HepG2 (cell line): ENCODE results near the gene DMXL1. TPM values are rescaled to one million over a fixed set of nuclear protein-coding genes. Genes with fewer than 3 reads are reported as not detected.

Experiments used
- CREM ChIP-seq, 2 experiments: sonication (generic) in 1 of 2; formaldehyde crosslinking in 1 of 2; IDR thresholded peaks; 2 replicates each; pipeline versions ENCODE4 v1.4.0 to v1.6.1; 2016 to 2020; ENCODE audit warnings: antibody characterized with exemption in 1 of 2, mild to moderate bottlenecking in 1 of 2, missing genetic modification reagents in 1 of 2
- HDAC6 ChIP-seq: fragments of 200-600 bp; sonication (generic); IDR thresholded peaks from 2 replicates; pipeline ENCODE4 v1.7.0; 2017; ENCODE audit warnings: mild to moderate bottlenecking, antibody characterized with exemption, low read length, low read depth
- HINFP ChIP-seq: sonication (generic); formaldehyde crosslinking; IDR thresholded peaks from 2 replicates; pipeline ENCODE4 v1.4.0; 2020; ENCODE audit warnings: low read depth, mild to moderate bottlenecking, missing genetic modification reagents
- ISL2 ChIP-seq: sonication (generic); formaldehyde crosslinking; IDR thresholded peaks from 2 replicates; pipeline ENCODE4 v1.5.0; 2020; ENCODE audit warnings: missing genetic modification reagents
- KDM5B ChIP-seq: sonication (generic); formaldehyde crosslinking; IDR thresholded peaks from 2 replicates; pipeline ENCODE4 v1.4.0; 2020; ENCODE audit warnings: missing genetic modification reagents, mild to moderate bottlenecking, borderline replicate concordance
- NFYB ChIP-seq: sonication (generic); formaldehyde crosslinking; IDR thresholded peaks from 2 replicates; pipeline ENCODE4 v1.4.0; 2020; ENCODE audit warnings: missing genetic modification reagents
- PRMT3 ChIP-seq: sonication (generic); formaldehyde crosslinking; IDR thresholded peaks from 2 replicates; pipeline ENCODE4 v1.8.1; 2022; ENCODE audit warnings: low read depth, mild to moderate bottlenecking, moderate library complexity, missing genetic modification reagents, borderline replicate concordance
- SAP130 ChIP-seq: IDR thresholded peaks from 2 replicates; pipeline ENCODE4 v1.6.1; 2016; ENCODE audit warnings: low read depth
- STAT5B ChIP-seq: sonication (generic); formaldehyde crosslinking; IDR thresholded peaks from 2 replicates; pipeline ENCODE4 v1.4.0; 2020; ENCODE audit warnings: missing genetic modification reagents
- TFE3 ChIP-seq: IDR thresholded peaks from 2 replicates; pipeline ENCODE4 v1.6.1; 2016
- THAP9 ChIP-seq: sonication (generic); formaldehyde crosslinking; IDR thresholded peaks from 2 replicates; pipeline ENCODE4; 2020; ENCODE audit warnings: missing genetic modification reagents, mild to moderate bottlenecking, borderline replicate concordance
- XBP1 ChIP-seq: sonication (generic); formaldehyde crosslinking; IDR thresholded peaks from 2 replicates; pipeline ENCODE4 v1.5.0; 2020; ENCODE audit warnings: missing genetic modification reagents
- ZNF274 ChIP-seq: sonication (generic); formaldehyde crosslinking; IDR thresholded peaks from 2 replicates; pipeline ENCODE4 v1.5.1; 2020; ENCODE audit warnings: mild to moderate bottlenecking, missing genetic modification reagents
- ZNF34 ChIP-seq: sonication (generic); formaldehyde crosslinking; IDR thresholded peaks from 2 replicates; pipeline ENCODE4 v1.4.0; 2020; ENCODE audit warnings: mild to moderate bottlenecking, missing genetic modification reagents, borderline replicate concordance
- ZNF619 ChIP-seq: sonication (generic); formaldehyde crosslinking; IDR thresholded peaks from 2 replicates; pipeline ENCODE4 v1.4.0; 2020; ENCODE audit warnings: mild to moderate bottlenecking, missing genetic modification reagents
- polyA plus RNA-seq, 8 experiments: library from polyadenylated mRNA; depleted of rRNA in 3 of 8; stranded (reverse) in 7 of 8; unstranded in 1 of 8; fragments of >200 nt; fragmentation: Illumina TruSeq in 4 of 8; extraction: Trizol in 4 of 8; gene quantifications; 2 replicates each; pipeline versions ENCODE4 v1.2.1 to v1.2.3, GENCODE V29; 2011 to 2016; ENCODE audit warnings: low read depth in 4 of 8, missing spikeins in 1 of 8, mixed read lengths in 1 of 8; ENCODE audit not compliant: insufficient read depth in 1 of 8
- total RNA-seq, 5 experiments: library from RNA; depleted of rRNA; stranded (reverse); fragments of >200 nt; fragmentation: Illumina TruSeq; extraction: Trizol; gene quantifications; 2 replicates each; pipeline ENCODE4 v1.2.3, GENCODE V29; 2016; ENCODE audit warnings: low read depth in 1 of 5
- TF ChIP-seq, protein P1 (sequence below): sonication (generic); formaldehyde crosslinking; IDR thresholded peaks from 2 replicates; pipeline ENCODE4 v1.4.0; 2020; ENCODE audit warnings: missing genetic modification reagents

Gene DMXL1
- total and polyA plus RNA-seq, 2 of the 13 experiments (the other 11 are each of a cell fraction or from before 2014, with no cell fraction given), result 6.9 to 18.6 TPM

DNA sequence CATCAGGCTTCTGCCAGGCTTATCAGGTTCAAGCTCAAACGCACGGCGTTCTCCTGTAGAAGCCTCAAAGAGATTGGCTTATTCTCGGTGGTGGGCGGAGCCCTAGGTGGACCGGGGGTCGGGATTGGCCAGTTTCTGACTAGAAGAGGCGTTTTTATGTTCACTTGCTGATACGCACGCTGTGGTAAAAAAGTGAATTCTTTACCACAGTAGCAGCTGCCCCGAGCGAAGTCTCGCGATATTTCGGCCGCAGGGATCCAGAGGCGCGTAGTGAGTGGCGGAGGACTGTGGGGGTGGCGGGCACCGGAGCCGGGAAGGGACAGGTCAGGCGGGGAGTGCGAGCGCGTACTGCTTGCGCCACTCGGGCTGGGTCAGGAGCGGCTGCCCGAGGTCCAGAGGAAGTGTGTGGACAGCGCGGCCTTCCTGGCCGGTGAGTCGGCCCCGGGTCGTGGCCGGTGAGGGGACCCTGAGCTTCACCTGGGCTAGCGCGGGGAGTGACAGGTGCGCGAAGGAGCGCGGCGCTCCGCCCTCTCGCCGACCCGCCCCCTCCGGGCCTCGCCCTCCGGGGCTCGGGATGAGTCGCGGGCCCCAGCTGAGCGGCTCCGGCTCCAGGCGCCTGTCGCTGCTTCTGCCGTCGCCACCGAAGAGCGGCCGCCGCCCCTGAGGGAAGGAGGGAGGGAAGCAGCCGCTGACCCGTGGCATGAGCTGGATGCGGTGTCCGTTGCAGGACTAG, at the start of gene DMXL1 (continued):
- TF ChIP-seq ZNF34 (0 out of 2 replicates have a peak, but pooled peaks have one; percentile 39), ZNF619 (CRISPR knock-in tag) (no peak), CREM (IDR thresholded peaks at IDR 0.05) (peak; percentile 87), CREM (CRISPR knock-in tag; IDR thresholded peaks at IDR 0.05) (no peak), HINFP (CRISPR knock-in tag) (no peak), STAT5B (CRISPR knock-in tag) (no peak), KDM5B (CRISPR knock-in tag) (peak; percentile 84), ISL2 (CRISPR knock-in tag) (peak; percentile 52), XBP1 (no peak), NFYB (CRISPR knock-in tag) (peak; percentile 91), HDAC6 (no peak), PRMT3 (0 out of 2 replicates have a peak, but pooled peaks have one; percentile 56), THAP9 (peak; percentile 72; the same call in 1 of the 2 replicates), SAP130 (peak; percentile 66), ZNF274 (CRISPR knock-in tag) (peak; percentile 75), TFE3 (CRISPR knock-in tag) (no peak)
- TF ChIP-seq, protein P1, sequence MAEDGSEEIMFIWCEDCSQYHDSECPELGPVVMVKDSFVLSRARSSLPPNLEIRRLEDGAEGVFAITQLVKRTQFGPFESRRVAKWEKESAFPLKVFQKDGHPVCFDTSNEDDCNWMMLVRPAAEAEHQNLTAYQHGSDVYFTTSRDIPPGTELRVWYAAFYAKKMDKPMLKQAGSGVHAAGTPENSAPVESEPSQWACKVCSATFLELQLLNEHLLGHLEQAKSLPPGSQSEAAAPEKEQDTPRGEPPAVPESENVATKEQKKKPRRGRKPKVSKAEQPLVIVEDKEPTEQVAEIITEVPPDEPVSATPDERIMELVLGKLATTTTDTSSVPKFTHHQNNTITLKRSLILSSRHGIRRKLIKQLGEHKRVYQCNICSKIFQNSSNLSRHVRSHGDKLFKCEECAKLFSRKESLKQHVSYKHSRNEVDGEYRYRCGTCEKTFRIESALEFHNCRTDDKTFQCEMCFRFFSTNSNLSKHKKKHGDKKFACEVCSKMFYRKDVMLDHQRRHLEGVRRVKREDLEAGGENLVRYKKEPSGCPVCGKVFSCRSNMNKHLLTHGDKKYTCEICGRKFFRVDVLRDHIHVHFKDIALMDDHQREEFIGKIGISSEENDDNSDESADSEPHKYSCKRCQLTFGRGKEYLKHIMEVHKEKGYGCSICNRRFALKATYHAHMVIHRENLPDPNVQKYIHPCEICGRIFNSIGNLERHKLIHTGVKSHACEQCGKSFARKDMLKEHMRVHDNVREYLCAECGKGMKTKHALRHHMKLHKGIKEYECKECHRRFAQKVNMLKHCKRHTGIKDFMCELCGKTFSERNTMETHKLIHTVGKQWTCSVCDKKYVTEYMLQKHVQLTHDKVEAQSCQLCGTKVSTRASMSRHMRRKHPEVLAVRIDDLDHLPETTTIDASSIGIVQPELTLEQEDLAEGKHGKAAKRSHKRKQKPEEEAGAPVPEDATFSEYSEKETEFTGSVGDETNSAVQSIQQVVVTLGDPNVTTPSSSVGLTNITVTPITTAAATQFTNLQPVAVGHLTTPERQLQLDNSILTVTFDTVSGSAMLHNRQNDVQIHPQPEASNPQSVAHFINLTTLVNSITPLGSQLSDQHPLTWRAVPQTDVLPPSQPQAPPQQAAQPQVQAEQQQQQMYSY, result no peak
